ENCODE data around the gene FUCA2. TPM values are rescaled to one million over a fixed set of nuclear protein-coding genes. Genes with fewer than 3 reads are reported as not detected.

The FUCA2 gene
- polyA plus RNA-seq, 1 experiment: 66.8 TPM

GRCh38 chr6:143555582-143555981 lies 44.1 kb upstream of the FUCA2 start:
- Histone ChIP-seq H3K27me3 (ENCODE audit: control insufficient read depth, insufficient read depth, low read length) (no peaks in the 10 kb centered on the region), H3K9me3 (ENCODE audit: control insufficient read depth, insufficient read depth, low read length) (no peaks in the 10 kb centered on the region), H3K4me3 (ENCODE audit: low read depth, low read length) (no peak overlapping the region), H3K27ac (ENCODE audit: low read depth, low read length) (no peak overlapping the region)
- DNase-seq (ENCODE audit: low read depth, low spot score): no peak
- CTCF ChIA-PET: no interaction called here
- POLR2A ChIA-PET: no interaction called here
- no peak for TF ChIP-seq CTCF (IDR thresholded peaks at IDR 0.05; ENCODE audit: low read depth, low read length)

DNA sequence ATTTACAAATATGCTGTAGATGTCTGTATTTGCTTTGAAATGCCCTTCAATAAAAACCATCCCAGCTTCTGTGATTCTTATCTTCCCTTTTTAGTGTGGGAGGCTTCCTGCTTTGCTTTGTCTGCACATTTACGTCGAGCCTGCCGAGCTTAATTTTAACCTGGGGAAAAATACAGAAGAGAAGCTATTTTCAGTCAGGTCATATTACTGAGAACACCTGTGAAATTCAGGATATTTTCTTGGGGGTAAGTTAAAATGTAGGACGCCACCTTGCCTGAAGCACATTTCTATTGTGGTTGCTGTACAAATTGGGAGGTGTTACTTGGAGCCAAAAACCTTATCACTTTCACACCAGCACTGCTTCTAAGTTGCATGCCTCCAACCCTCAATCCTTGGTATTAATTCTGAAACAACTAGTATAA lies 43.6 kb upstream of the FUCA2 start:
- Histone ChIP-seq H3K9me3 (ENCODE audit: control insufficient read depth, insufficient read depth, low read length) (no peaks in the 10 kb centered on the region), H3K27me3 (ENCODE audit: control insufficient read depth, insufficient read depth, low read length) (no peaks in the 10 kb centered on the region), H3K27ac (ENCODE audit: low read depth, low read length) (no peak overlapping the region), H3K4me3 (ENCODE audit: low read depth, low read length) (no peak overlapping the region)
- POLR2A ChIA-PET: no interaction called here
- DNase-seq (ENCODE audit: low read depth, low spot score): no peak
- CTCF ChIA-PET: no interaction called here
- TF ChIP-seq CTCF (IDR thresholded peaks at IDR 0.05; ENCODE audit: low read depth, low read length): no peak

DNA sequence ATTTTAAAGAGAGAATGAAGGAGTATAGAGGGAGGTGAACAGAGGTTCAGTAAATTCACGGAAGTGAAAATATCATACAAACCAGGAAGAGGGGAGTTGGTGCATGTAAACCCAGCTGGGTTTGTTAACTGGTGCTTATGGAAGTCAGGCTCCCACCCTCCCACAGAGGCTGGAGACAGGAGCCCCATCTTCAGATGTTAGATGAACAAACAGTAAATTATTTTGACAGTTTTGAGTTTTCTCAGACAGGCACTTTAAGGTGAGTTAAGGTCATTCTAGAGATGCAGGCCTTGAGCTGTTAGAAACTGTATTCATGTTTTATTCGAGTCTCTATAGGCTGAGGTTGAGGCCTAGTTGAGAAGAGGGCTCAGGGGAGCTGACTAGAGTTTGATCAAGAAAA lies 41.8 kb upstream of the FUCA2 start:
- ChIA-PET POLR2A (no interaction called here), CTCF (interaction anchor here (1.0 kb wide), 1 partner anchor 1078 kb away, joined by 3 read pairs; no protein-coding TSS in a partner anchor)
- Histone ChIP-seq H3K4me3 (ENCODE audit: low read depth, low read length) (no peak overlapping the region), H3K27me3 (ENCODE audit: control insufficient read depth, insufficient read depth, low read length) (no peaks in the 10 kb centered on the region), H3K9me3 (ENCODE audit: control insufficient read depth, insufficient read depth, low read length) (no peaks in the 10 kb centered on the region), H3K27ac (ENCODE audit: low read depth, low read length) (no peak overlapping the region)
- no peak for DNase-seq (ENCODE audit: low read depth, low spot score)
- no peak for TF ChIP-seq CTCF (IDR thresholded peaks at IDR 0.05; ENCODE audit: low read depth, low read length)

- Histone ChIP-seq H3K27me3 (ENCODE audit: control insufficient read depth, insufficient read depth, low read length) (no peaks in the 10 kb centered on the region), H3K9me3 (ENCODE audit: control insufficient read depth, insufficient read depth, low read length) (no peaks in the 10 kb centered on the region), H3K27ac (ENCODE audit: low read depth, low read length) (no peak overlapping the region), H3K4me3 (ENCODE audit: low read depth, low read length) (no peak overlapping the region)
- ChIA-PET CTCF (no interaction called here), POLR2A (no interaction called here)
- no peak for TF ChIP-seq CTCF (IDR thresholded peaks at IDR 0.05; ENCODE audit: low read depth, low read length)
- no peak for DNase-seq (ENCODE audit: low read depth, low spot score)
Measured at GRCh38 chr6:143549949-143550268, 38.4 kb upstream of the FUCA2 start.

- H3K27me3 ChIP-seq (ENCODE audit: control insufficient read depth, insufficient read depth, low read length): no peaks in the 10 kb centered on the region
- ChIA-PET POLR2A (no interaction called here), CTCF (no interaction called here)
- H3K27ac ChIP-seq (ENCODE audit: low read depth, low read length): no peak overlapping the region
- no peak for TF ChIP-seq CTCF (IDR thresholded peaks at IDR 0.05; ENCODE audit: low read depth, low read length)
- no peak for DNase-seq (ENCODE audit: low read depth, low spot score)
- H3K9me3 ChIP-seq (ENCODE audit: control insufficient read depth, insufficient read depth, low read length): no peaks in the 10 kb centered on the region
- no peak overlapping the region for H3K4me3 ChIP-seq (ENCODE audit: low read depth, low read length)
Measured at GRCh38 chr6:143549221-143549948, 37.9 kb upstream of the FUCA2 start.
